HEK293T (cell line): ENCODE data around the gene CDC42BPG.

Experiments
- ARNT ChIP-seq: fragments of 450-650 bp; IDR thresholded peaks from 2 replicates; pipeline ENCODE4 v1.6.1; 2017; ENCODE audit warnings: mild to moderate bottlenecking
- BHLHE40 ChIP-seq: fragments of 450-650 bp; IDR thresholded peaks from 2 replicates; pipeline ENCODE4 v1.6.1; 2016; ENCODE audit warnings: mild to moderate bottlenecking, moderate library complexity, borderline replicate concordance
- ELF4 ChIP-seq: fragments of 450-650 bp; IDR thresholded peaks from 2 replicates; pipeline ENCODE4 v1.6.1; 2017; ENCODE audit warnings: antibody characterized with exemption
- ZNF384 ChIP-seq: fragments of 450-650 bp; IDR thresholded peaks from 2 replicates; pipeline ENCODE4 v1.6.1; 2016

GRCh38 chr11:64892411-64892831 lies 48.0 kb upstream of the CDC42BPG start:
- TF ChIP-seq BHLHE40 (no peak), ARNT (no peak), ZNF384 (no peak), ELF4 (no peak)
